ENCODE results near the gene HLA-DPB1.

Gene HLA-DPB1

GRCh38 chr6:33123732-33124524, 48.1 kb downstream of the HLA-DPB1 start:
- H3K36me3 ChIP-seq = no peaks in the 10 kb centered on the region; the same call in 1 of the 2 replicates
- H3K27ac ChIP-seq = peak overlapping the region; percentile 67
- peak overlapping the region; percentile 34 for H3K4me3 ChIP-seq (ENCODE audit: low read depth, low read length)
- TF ChIP-seq, protein P1, sequence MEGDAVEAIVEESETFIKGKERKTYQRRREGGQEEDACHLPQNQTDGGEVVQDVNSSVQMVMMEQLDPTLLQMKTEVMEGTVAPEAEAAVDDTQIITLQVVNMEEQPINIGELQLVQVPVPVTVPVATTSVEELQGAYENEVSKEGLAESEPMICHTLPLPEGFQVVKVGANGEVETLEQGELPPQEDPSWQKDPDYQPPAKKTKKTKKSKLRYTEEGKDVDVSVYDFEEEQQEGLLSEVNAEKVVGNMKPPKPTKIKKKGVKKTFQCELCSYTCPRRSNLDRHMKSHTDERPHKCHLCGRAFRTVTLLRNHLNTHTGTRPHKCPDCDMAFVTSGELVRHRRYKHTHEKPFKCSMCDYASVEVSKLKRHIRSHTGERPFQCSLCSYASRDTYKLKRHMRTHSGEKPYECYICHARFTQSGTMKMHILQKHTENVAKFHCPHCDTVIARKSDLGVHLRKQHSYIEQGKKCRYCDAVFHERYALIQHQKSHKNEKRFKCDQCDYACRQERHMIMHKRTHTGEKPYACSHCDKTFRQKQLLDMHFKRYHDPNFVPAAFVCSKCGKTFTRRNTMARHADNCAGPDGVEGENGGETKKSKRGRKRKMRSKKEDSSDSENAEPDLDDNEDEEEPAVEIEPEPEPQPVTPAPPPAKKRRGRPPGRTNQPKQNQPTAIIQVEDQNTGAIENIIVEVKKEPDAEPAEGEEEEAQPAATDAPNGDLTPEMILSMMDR (IDR thresholded peaks at IDR 0.05; ENCODE audit: low read depth, low read length) = peak; percentile 79
- peaks cover 10% of the 10 kb centered on the region for H3K9me3 ChIP-seq (ENCODE audit: severe bottlenecking)
- no peaks in the 10 kb centered on the region for H3K27me3 ChIP-seq (ENCODE audit: insufficient read depth, low read depth, severe bottlenecking)
- DNase-seq = peak; percentile 73

- H3K4me3 ChIP-seq (ENCODE audit: low read depth, low read length) = no peak overlapping the region
- no peaks in the 10 kb centered on the region; the same call in 1 of the 2 replicates for H3K36me3 ChIP-seq
- no peak for DNase-seq
- TF ChIP-seq, protein P1 (IDR thresholded peaks at IDR 0.05; ENCODE audit: low read depth, low read length) = no peak
- no peak overlapping the region for H3K27ac ChIP-seq
- H3K9me3 ChIP-seq (ENCODE audit: severe bottlenecking) = peaks cover 10% of the 10 kb centered on the region
- H3K27me3 ChIP-seq (ENCODE audit: insufficient read depth, low read depth, severe bottlenecking) = no peaks in the 10 kb centered on the region
Observed at GRCh38 chr6:33124525-33124901, 48.7 kb downstream of the HLA-DPB1 start.

- Histone ChIP-seq H3K9me3 (ENCODE audit: severe bottlenecking) (peaks cover 10% of the 10 kb centered on the region), H3K27me3 (ENCODE audit: insufficient read depth, low read depth, severe bottlenecking) (no peaks in the 10 kb centered on the region), H3K27ac (no peak overlapping the region), H3K36me3 (no peaks in the 10 kb centered on the region; the same call in 1 of the 2 replicates), H3K4me3 (ENCODE audit: low read depth, low read length) (no peak overlapping the region)
- TF ChIP-seq, protein P1 (IDR thresholded peaks at IDR 0.05; ENCODE audit: low read depth, low read length) = no peak
- no peak for DNase-seq
Observed at GRCh38 chr6:33124947-33125346, 49.2 kb downstream of the HLA-DPB1 start.

DNA sequence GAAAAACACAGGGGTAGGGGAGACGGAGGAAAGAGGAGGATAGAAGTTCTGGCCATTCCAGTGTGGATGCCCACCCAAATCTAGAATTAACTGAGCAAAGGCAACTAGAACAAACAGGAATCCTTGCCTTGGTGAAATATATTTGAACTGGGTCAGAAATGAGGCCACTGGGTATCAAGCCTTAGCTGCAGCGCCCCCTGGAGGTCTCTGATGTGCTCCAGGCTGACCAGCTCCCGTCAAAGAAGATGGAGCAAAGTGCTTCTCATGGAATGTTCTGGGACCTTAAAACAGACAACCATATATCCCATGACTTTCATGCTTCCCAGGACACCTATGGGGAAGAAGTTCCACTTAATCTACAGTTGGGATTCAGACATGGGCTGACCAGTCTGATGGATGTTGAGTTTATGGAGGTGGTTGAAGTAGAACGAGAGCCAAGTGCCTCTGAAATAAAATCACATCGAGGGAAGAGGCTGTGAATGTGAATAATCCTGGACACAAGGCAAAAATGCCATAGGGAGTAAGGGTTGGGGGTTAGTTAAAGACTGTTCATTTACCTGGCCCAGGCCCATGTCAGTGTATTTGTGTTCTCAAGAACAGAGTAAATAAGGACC, 50.4 kb downstream of the HLA-DPB1 start:
- TF ChIP-seq, protein P1 (IDR thresholded peaks at IDR 0.05; ENCODE audit: low read depth, low read length) = peak; percentile 89
- H3K27ac ChIP-seq = no peak overlapping the region
- no peak overlapping the region for H3K4me3 ChIP-seq (ENCODE audit: low read depth, low read length)
- H3K27me3 ChIP-seq (ENCODE audit: insufficient read depth, low read depth, severe bottlenecking) = no peaks in the 10 kb centered on the region
- H3K36me3 ChIP-seq = no peaks in the 10 kb centered on the region; the same call in 1 of the 2 replicates
- peak; percentile 92 for DNase-seq
- peaks cover 10% of the 10 kb centered on the region for H3K9me3 ChIP-seq (ENCODE audit: severe bottlenecking)

GRCh38 chr6:33128318-33128717, 52.5 kb downstream of the HLA-DPB1 start:
- TF ChIP-seq, protein P1 (IDR thresholded peaks at IDR 0.05; ENCODE audit: low read depth, low read length) = no peak
- H3K27me3 ChIP-seq (ENCODE audit: insufficient read depth, low read depth, severe bottlenecking) = no peaks in the 10 kb centered on the region
- H3K4me3 ChIP-seq (ENCODE audit: low read depth, low read length) = no peak overlapping the region
- H3K36me3 ChIP-seq = no peaks in the 10 kb centered on the region; the same call in 1 of the 2 replicates
- no peak overlapping the region for H3K27ac ChIP-seq
- no peak for DNase-seq
- H3K9me3 ChIP-seq (ENCODE audit: severe bottlenecking) = peaks cover 10% of the 10 kb centered on the region

All from WERI-Rb-1 (cell line).